GM18951 (cell line): ENCODE measurements around the gene LRRC4C.

Experiments
- POLR2A ChIP-seq: IDR thresholded peaks from 4 replicates; pipeline ENCODE4 v1.6.1; 2011; ENCODE audit warnings: mild to moderate bottlenecking; ENCODE audit not compliant: insufficient read length, insufficient read depth; ENCODE audit errors: extremely low read depth
- in situ Hi-C: fragments of 300-500 bp; cut with MboI; formaldehyde crosslinking; loops from one replicate; pipeline ENCODE4 v1.12.0; 2022; ENCODE audit warnings: low sequenced_read_pairs, mixed read lengths, inconsistent platforms; ENCODE audit not compliant: unreplicated experiment

LRRC4C gene

GRCh38 chr11:41334007-41334933 is 125.2 kb downstream of the LRRC4C start:
- TF ChIP-seq POLR2A: no peak
- in situ Hi-C loops: no loop called here

- in situ Hi-C loops: no loop called here
- TF ChIP-seq POLR2A: no peak
Observed at GRCh38 chr11:41333357-41333756, 126.1 kb downstream of the LRRC4C start.

- in situ Hi-C loops: no loop called here
- no peak for TF ChIP-seq POLR2A
Observed at GRCh38 chr11:41328324-41328723, 131.1 kb downstream of the LRRC4C start.

GRCh38 chr11:41323446-41323845 is 136.0 kb downstream of the LRRC4C start:
- no peak for TF ChIP-seq POLR2A
- in situ Hi-C loops: no loop called here

DNA sequence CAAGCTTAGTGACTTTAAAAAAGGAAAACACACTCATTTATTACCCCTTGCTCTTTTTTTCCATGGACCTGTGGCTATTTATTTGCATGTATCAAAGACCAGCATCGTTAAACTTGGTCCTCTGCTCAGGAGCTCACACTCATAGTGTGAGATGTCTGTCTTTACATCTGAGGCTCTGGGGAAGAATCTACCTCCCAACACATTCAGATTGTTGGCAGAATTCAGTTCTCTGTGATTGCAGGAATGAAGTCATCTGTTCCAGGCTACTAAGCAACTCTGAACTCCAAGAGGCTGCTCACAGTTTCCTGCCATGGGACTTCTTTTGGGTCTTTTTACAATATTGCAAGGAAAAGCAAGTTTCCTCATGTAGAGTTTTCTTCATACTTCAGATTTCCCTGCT is 138.8 kb downstream of the LRRC4C start:
- TF ChIP-seq POLR2A: no peak

DNA sequence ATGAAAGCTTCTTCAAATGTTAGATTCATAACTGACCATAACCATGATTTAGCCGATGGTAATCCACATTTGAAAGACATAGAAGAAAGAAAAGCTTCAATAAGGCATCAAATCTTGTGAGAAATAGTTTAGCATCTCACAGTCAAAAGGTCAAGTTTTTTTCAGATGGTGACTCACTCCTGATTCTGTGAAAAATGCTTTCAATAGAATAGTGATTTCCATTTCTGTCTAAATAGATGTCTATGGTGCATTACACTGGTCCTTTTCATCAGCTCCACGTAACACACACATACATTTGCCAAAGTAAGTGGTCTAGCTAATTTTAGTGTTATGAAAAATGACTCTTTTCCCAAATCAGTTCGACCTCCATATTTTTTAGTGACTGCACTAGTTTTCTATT is 139.2 kb downstream of the LRRC4C start:
- in situ Hi-C loops: no loop called here
- TF ChIP-seq POLR2A: no peak

More for the DNA sequence above, 138.8 kb downstream of the LRRC4C start:
- in situ Hi-C loops: no loop called here

DNA sequence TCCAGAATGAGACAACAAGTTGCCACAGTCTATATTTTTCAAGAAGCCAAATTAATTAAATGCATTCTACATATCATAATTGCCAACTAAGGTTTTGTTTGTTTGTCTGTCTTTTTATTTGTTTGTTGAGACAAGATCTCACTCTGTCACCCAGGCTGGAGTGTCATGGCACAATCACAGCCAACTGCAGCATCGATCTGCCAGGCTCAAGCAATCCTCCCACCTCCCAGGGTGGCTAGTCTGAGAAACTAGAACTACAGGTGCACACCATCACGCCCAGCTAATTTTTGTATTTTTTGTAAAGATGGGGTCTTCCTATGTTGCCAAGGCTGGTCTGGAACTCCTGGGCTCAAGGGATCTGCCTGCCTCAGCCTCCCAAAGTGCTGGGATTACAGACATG is 140.0 kb downstream of the LRRC4C start:
- in situ Hi-C loops: no loop called here
- no peak for TF ChIP-seq POLR2A

GRCh38 chr11:41316751-41317150 is 142.7 kb downstream of the LRRC4C start:
- no peak for TF ChIP-seq POLR2A
- in situ Hi-C loops: no loop called here

- TF ChIP-seq POLR2A: no peak
- in situ Hi-C loops: no loop called here
Observed at GRCh38 chr11:41313226-41313625, 146.2 kb downstream of the LRRC4C start.

GRCh38 chr11:41309716-41310115 is 149.7 kb downstream of the LRRC4C start:
- TF ChIP-seq POLR2A: no peak
- in situ Hi-C loops: no loop called here

- in situ Hi-C loops: no loop called here
- TF ChIP-seq POLR2A: no peak
Observed at GRCh38 chr11:41309111-41309522, 150.3 kb downstream of the LRRC4C start.

- in situ Hi-C loops: no loop called here
- no peak for TF ChIP-seq POLR2A
Observed at GRCh38 chr11:41308286-41308685, 151.2 kb downstream of the LRRC4C start.

- in situ Hi-C loops: no loop called here
- TF ChIP-seq POLR2A: no peak
Observed at GRCh38 chr11:41307296-41308080, 152.0 kb downstream of the LRRC4C start.

GRCh38 chr11:41306431-41306830 is 153.0 kb downstream of the LRRC4C start:
- in situ Hi-C loops: no loop called here
- TF ChIP-seq POLR2A: no peak

DNA sequence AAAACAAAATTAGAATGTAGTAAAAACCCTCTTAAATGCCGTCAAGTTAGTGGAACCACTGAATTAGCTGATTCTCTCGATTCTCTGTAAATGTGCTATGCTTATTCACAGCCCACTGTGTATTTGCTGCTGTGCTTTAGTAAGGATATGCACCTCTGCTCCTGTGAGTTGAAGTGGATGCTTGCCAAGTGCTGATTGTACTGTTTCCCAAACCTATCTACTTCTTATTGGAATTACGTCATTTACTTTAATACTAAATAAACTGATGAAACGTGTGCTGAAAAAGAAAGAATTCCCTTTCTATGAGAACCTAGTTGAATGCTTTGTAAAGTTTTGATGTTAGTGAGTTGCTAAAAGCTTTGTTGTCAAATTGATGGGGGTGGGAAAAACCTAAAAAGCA is 158.4 kb downstream of the LRRC4C start:
- no peak for TF ChIP-seq POLR2A
- in situ Hi-C loops: no loop called here
